Tibial nerve (tissue), 4 donors: ENCODE data around the gene KBTBD4.

Experiments
- EP300 ChIP-seq, 2 donors: sonication (generic); formaldehyde crosslinking; IDR thresholded peaks; one replicate each; pipeline ENCODE4 v1.6.1; 2017; ENCODE audit warnings: antibody characterized with exemption in 2 of 2, mild to moderate bottlenecking in 1 of 2
- POLR2A ChIP-seq, 2 donors: fragments of 450-650 bp; IDR thresholded peaks; one replicate each; pipeline ENCODE4 v1.6.1; 2017; ENCODE audit warnings: antibody characterized with exemption in 2 of 2, mild to moderate bottlenecking in 2 of 2, moderate library complexity in 2 of 2
- TF ChIP-seq, protein P1 (sequence below), 5 experiments: fragments of 200-600 bp in 3 of 5; fragments of 450-650 bp in 2 of 5; sonication (generic) in 3 of 5; IDR thresholded peaks; one replicate each; pipeline ENCODE4 v1.5.1; 2016 to 2019; ENCODE audit warnings: antibody characterized with exemption in 5 of 5, mild to moderate bottlenecking in 3 of 5, moderate library complexity in 2 of 5

- TF ChIP-seq, protein P1, sequence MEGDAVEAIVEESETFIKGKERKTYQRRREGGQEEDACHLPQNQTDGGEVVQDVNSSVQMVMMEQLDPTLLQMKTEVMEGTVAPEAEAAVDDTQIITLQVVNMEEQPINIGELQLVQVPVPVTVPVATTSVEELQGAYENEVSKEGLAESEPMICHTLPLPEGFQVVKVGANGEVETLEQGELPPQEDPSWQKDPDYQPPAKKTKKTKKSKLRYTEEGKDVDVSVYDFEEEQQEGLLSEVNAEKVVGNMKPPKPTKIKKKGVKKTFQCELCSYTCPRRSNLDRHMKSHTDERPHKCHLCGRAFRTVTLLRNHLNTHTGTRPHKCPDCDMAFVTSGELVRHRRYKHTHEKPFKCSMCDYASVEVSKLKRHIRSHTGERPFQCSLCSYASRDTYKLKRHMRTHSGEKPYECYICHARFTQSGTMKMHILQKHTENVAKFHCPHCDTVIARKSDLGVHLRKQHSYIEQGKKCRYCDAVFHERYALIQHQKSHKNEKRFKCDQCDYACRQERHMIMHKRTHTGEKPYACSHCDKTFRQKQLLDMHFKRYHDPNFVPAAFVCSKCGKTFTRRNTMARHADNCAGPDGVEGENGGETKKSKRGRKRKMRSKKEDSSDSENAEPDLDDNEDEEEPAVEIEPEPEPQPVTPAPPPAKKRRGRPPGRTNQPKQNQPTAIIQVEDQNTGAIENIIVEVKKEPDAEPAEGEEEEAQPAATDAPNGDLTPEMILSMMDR (IDR thresholded peaks at IDR 0.05), result no peak
- TF ChIP-seq POLR2A (IDR thresholded peaks at IDR 0.05), result peak in 1 of 2 donors; percentile 45
- no peak for TF ChIP-seq EP300 (IDR thresholded peaks at IDR 0.05)
These were observed 13.2 kb downstream of the KBTBD4 start, which contains the start of gene PTPMT1 for GRCh38 chr11:47565340-47566148.
